Osteocyte (in vitro differentiated cells): Measurements from ENCODE around the gene GJC3. TPM values are rescaled to one million over a fixed set of nuclear protein-coding genes. Genes with fewer than 3 reads are reported as not detected.
A peak's percentile ranks its signal among the peaks of the same experiment; 100 is the strongest.

Experiments
- DNase-seq: peaks from one replicate; pipeline ENCODE4 v3.0.0; 2021; ENCODE audit warnings: mixed read lengths; ENCODE audit not compliant: unreplicated experiment; ENCODE audit errors: extremely low spot score
- H3K27ac Mint-ChIP-seq: one replicate; pipeline ENCODE4 v1.8.0; 2021; ENCODE audit warnings: mild to moderate bottlenecking, mixed read lengths; ENCODE audit not compliant: unreplicated experiment
- H3K27me3 Mint-ChIP-seq: one replicate; pipeline ENCODE4 v1.8.0; 2021; ENCODE audit warnings: mixed read lengths; ENCODE audit not compliant: unreplicated experiment
- H3K36me3 Mint-ChIP-seq: one replicate; pipeline ENCODE4 v1.8.0; 2021; ENCODE audit warnings: mixed read lengths; ENCODE audit not compliant: unreplicated experiment
- H3K4me1 Mint-ChIP-seq: one replicate; pipeline ENCODE4 v1.8.0; 2021; ENCODE audit warnings: mixed read lengths; ENCODE audit not compliant: unreplicated experiment
- H3K4me3 Mint-ChIP-seq: one replicate; pipeline ENCODE4 v1.8.0; 2021; ENCODE audit warnings: mild to moderate bottlenecking, moderate library complexity, mixed read lengths; ENCODE audit not compliant: unreplicated experiment
- H3K9me3 Mint-ChIP-seq: one replicate; pipeline ENCODE4 v1.8.0; 2021; ENCODE audit warnings: mixed read lengths; ENCODE audit not compliant: unreplicated experiment
- total RNA-seq: library from RNA; stranded (reverse); gene quantifications from 2 replicates; pipeline ENCODE4 v1.2.1, GENCODE V29; 2021
- TF ChIP-seq, protein P1 (sequence below): fragments of 200-600 bp; sonication (generic); IDR thresholded peaks from 2 replicates; pipeline ENCODE4 v1.5.0; 2021; ENCODE audit warnings: antibody characterized with exemption, mild to moderate bottlenecking, moderate library complexity

GJC3 gene
- total RNA-seq, 1 donor from 2014 or later = not detected

DNA sequence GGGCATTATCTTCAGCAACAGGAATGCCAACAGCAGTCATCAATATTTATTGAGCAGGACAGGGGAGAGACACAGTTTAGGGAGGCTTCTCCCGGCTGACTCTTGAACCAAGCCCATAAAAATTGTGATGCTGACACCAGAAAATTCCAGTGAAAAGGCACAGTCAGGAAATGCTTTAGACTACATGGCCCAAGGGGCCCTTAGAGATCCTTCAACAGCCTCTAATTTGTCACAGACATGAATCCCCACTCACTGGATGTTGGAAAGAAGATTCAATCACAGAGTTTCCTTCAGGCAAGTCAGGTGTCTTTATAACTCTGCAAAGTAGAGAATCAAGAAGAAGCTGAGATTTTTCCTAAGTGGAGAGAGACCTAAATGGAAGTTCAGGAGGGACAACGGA is 1.2 kb downstream of the GJC3 start:
- Mint-ChIP-seq H3K9me3 (no peaks in the 10 kb centered on the region), H3K27me3 (peaks cover 48% of the 10 kb centered on the region), H3K27ac (no peak overlapping the region), H3K4me3 (no peak overlapping the region), H3K36me3 (no peaks in the 10 kb centered on the region), H3K4me1 (peaks cover 8% of the 10 kb centered on the region)
- no peak for DNase-seq
- TF ChIP-seq, protein P1, sequence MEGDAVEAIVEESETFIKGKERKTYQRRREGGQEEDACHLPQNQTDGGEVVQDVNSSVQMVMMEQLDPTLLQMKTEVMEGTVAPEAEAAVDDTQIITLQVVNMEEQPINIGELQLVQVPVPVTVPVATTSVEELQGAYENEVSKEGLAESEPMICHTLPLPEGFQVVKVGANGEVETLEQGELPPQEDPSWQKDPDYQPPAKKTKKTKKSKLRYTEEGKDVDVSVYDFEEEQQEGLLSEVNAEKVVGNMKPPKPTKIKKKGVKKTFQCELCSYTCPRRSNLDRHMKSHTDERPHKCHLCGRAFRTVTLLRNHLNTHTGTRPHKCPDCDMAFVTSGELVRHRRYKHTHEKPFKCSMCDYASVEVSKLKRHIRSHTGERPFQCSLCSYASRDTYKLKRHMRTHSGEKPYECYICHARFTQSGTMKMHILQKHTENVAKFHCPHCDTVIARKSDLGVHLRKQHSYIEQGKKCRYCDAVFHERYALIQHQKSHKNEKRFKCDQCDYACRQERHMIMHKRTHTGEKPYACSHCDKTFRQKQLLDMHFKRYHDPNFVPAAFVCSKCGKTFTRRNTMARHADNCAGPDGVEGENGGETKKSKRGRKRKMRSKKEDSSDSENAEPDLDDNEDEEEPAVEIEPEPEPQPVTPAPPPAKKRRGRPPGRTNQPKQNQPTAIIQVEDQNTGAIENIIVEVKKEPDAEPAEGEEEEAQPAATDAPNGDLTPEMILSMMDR = no peak

GRCh38 chr7:99927536-99927935 is 1.9 kb downstream of the GJC3 start:
- TF ChIP-seq, protein P1 = no peak

DNA sequence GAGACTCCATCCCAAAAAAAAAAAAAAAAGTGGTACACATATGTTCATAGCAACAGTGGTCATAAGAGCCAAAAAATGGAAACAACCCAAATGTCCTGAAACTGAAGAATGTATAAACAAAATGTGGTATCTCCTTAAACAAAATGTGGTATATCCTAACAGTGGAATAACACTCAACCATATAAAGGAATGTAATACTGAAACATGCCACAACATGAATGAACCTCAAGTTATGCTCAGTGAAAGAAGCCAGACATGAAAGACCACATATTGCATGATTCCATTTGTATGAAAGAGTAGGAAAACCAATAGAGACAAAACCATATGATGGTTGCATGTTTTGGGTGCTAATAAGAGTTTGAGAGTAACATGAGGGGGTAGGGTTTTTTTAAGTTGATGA is 3.1 kb downstream of the GJC3 start:
- H3K27ac Mint-ChIP-seq = no peak overlapping the region
- no peak overlapping the region for H3K4me3 Mint-ChIP-seq
- no peaks in the 10 kb centered on the region for H3K9me3 Mint-ChIP-seq
- H3K36me3 Mint-ChIP-seq = peaks cover 6% of the 10 kb centered on the region
- peaks cover 43% of the 10 kb centered on the region for H3K27me3 Mint-ChIP-seq
- peaks cover 8% of the 10 kb centered on the region for H3K4me1 Mint-ChIP-seq
- DNase-seq = no peak
- TF ChIP-seq, protein P1 = no peak

More at GRCh38 chr7:99927536-99927935, 1.9 kb downstream of the GJC3 start:
- DNase-seq = no peak
- Mint-ChIP-seq H3K27ac (no peak overlapping the region), H3K27me3 (peaks cover 48% of the 10 kb centered on the region), H3K4me3 (no peak overlapping the region), H3K9me3 (no peaks in the 10 kb centered on the region), H3K36me3 (no peaks in the 10 kb centered on the region), H3K4me1 (peaks cover 8% of the 10 kb centered on the region)

DNA sequence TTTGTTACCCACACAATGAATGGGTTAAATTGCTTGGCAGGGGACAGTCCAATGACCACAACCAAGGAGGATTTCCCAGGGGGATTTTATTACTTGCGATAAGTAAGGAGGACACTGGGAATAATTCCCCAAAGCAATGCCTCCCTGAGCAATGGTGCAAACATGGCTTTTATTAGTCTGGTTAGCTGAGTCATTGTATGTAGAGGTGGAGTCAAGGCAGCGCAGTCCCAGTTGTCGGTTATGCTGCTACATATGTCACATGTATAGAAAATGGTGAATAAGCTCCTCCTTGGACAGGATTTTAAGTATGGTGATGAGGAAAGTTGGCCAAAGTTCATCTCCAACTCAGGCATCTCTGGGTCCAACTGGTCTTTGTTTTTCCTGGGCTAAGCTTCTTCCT is 6.2 kb downstream of the GJC3 start:
- Mint-ChIP-seq H3K4me1 (peaks cover 8% of the 10 kb centered on the region), H3K9me3 (peaks cover 7% of the 10 kb centered on the region), H3K27me3 (peaks cover 20% of the 10 kb centered on the region), H3K27ac (no peak overlapping the region), H3K36me3 (peaks cover 6% of the 10 kb centered on the region), H3K4me3 (no peak overlapping the region)
- DNase-seq = no peak
- TF ChIP-seq, protein P1 = no peak

DNA sequence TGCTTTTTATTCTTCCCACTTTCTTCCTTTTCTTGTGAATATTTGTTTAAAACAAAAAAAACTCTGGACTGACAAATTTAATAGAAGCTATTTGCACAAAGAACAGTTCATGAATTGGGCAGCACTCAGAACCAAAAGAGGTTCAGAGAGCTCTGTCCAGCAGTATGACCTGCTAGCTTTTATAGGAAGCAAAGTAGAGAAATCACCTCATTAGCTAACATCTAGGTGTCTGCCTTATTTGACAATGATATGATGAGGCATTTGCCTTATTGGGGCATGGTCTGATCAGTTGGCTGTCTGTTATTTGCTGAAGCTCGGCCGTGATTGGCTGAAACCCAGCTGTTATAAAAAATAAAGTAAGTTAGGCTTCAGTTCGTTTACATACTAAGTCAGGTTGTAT is 9.3 kb downstream of the GJC3 start:
- peaks cover 20% of the 10 kb centered on the region for H3K4me1 Mint-ChIP-seq
- DNase-seq = no peak
- peak overlapping the region; percentile 84 for H3K4me3 Mint-ChIP-seq
- no peak overlapping the region for H3K27ac Mint-ChIP-seq
- H3K27me3 Mint-ChIP-seq = no peaks in the 10 kb centered on the region
- H3K36me3 Mint-ChIP-seq = peaks cover 6% of the 10 kb centered on the region
- TF ChIP-seq, protein P1 = no peak
- peaks cover 7% of the 10 kb centered on the region for H3K9me3 Mint-ChIP-seq
